ENCODE results near the gene TMEM169. TPM values are rescaled to one million over a fixed set of nuclear protein-coding genes. Genes with fewer than 3 reads are reported as not detected.

Gene TMEM169
- total RNA-seq, 1 experiment from 2014 or later: 0.46 TPM

GRCh38 chr2:216071111-216071851 lies 10.4 kb upstream of the TMEM169 start:
- Histone ChIP-seq H3K9me3 (ENCODE audit: insufficient read depth, low read depth) (0 out of 2 replicates have a peak, but pooled peaks cover 3% of the 10 kb centered on the region), H3K36me3 (ENCODE audit: low read depth) (no peaks in the 10 kb centered on the region), H3F3A (ENCODE audit: insufficient read depth, low read depth) (no peaks in the 10 kb centered on the region; the same call in 1 of the 2 replicates), H3K79me2 (ENCODE audit: low read depth) (no peaks in the 10 kb centered on the region), H2AFZ (no peak overlapping the region), H4K20me1 (ENCODE audit: insufficient read depth) (no peaks in the 10 kb centered on the region), H3K4me1 (replicated peaks; ENCODE audit: insufficient read depth) (no peaks in the 10 kb centered on the region), H3K27me3 (ENCODE audit: insufficient read depth, low read depth) (no peaks in the 10 kb centered on the region), H3K9me2 (ENCODE audit: insufficient read depth) (no peaks in the 10 kb centered on the region), H3K4me3 (no peak overlapping the region), H3K27ac (no peak overlapping the region), H3K4me2 (no peak overlapping the region)
- ChIA-PET POLR2A (ENCODE audit: unreplicated experiment) (interaction anchor here (0.5 kb wide), 1 partner anchor 1299 kb away, joined by 8 read pairs; no protein-coding TSS in a partner anchor), CTCF (no interaction called here)
- intact Hi-C loops (cut with micrococcal nuclease; ENCODE audit: unreplicated experiment): no loop called here
- no peak for TF ChIP-seq EZH2 (IDR thresholded peaks at IDR 0.05; ENCODE audit: low read depth)
- TF ChIP-seq CTCF (conservative IDR thresholded peaks at IDR 0.05): no peak
- no peak for DNase-seq
- BruUV-seq (replicated peaks): no TSS peak

- Histone ChIP-seq H4K20me1 (ENCODE audit: insufficient read depth) (no peaks in the 10 kb centered on the region), H3K4me2 (no peak overlapping the region), H3K9me2 (ENCODE audit: insufficient read depth) (no peaks in the 10 kb centered on the region), H3K4me3 (no peak overlapping the region), H3K4me1 (replicated peaks; ENCODE audit: insufficient read depth) (no peaks in the 10 kb centered on the region), H3K9me3 (ENCODE audit: insufficient read depth, low read depth) (0 out of 2 replicates have a peak, but pooled peaks cover 3% of the 10 kb centered on the region), H3F3A (ENCODE audit: insufficient read depth, low read depth) (no peaks in the 10 kb centered on the region; the same call in 1 of the 2 replicates), H3K79me2 (ENCODE audit: low read depth) (no peaks in the 10 kb centered on the region), H2AFZ (no peak overlapping the region), H3K27ac (no peak overlapping the region), H3K27me3 (ENCODE audit: insufficient read depth, low read depth) (no peaks in the 10 kb centered on the region), H3K36me3 (ENCODE audit: low read depth) (no peaks in the 10 kb centered on the region)
- BruUV-seq (replicated peaks): no TSS peak
- ChIA-PET CTCF (no interaction called here), POLR2A (ENCODE audit: unreplicated experiment) (no interaction called here)
- TF ChIP-seq EZH2 (IDR thresholded peaks at IDR 0.05; ENCODE audit: low read depth) (no peak), CTCF (conservative IDR thresholded peaks at IDR 0.05) (no peak)
- DNase-seq: no peak
- intact Hi-C loops (cut with micrococcal nuclease; ENCODE audit: unreplicated experiment): no loop called here
These were observed 9.2 kb upstream of the TMEM169 start for GRCh38 chr2:216072473-216072872.

GRCh38 chr2:216073773-216074172 lies 7.9 kb upstream of the TMEM169 start:
- no peaks in the 10 kb centered on the region; the same call in 1 of the 2 replicates for H3F3A ChIP-seq (ENCODE audit: insufficient read depth, low read depth)
- H3K79me2 ChIP-seq (ENCODE audit: low read depth): no peaks in the 10 kb centered on the region
- peaks cover 3% of the 10 kb centered on the region for H3K4me1 ChIP-seq (replicated peaks; ENCODE audit: insufficient read depth)
- TF ChIP-seq CTCF (conservative IDR thresholded peaks at IDR 0.05): no peak
- no peak for TF ChIP-seq EZH2 (IDR thresholded peaks at IDR 0.05; ENCODE audit: low read depth)
- intact Hi-C loops (cut with micrococcal nuclease; ENCODE audit: unreplicated experiment): no loop called here
- no TSS peak for BruUV-seq (replicated peaks)
- H3K27ac ChIP-seq: no peak overlapping the region
- H3K4me3 ChIP-seq: no peak overlapping the region
- no peak overlapping the region for H3K4me2 ChIP-seq
- H3K27me3 ChIP-seq (ENCODE audit: insufficient read depth, low read depth): no peaks in the 10 kb centered on the region
- no peaks in the 10 kb centered on the region for H3K9me2 ChIP-seq (ENCODE audit: insufficient read depth)
- ChIA-PET CTCF (interaction anchor here (0.7 kb wide), 1 partner anchor 71 kb away, joined by 3 read pairs; no protein-coding TSS in a partner anchor), POLR2A (ENCODE audit: unreplicated experiment) (no interaction called here)
- no peaks in the 10 kb centered on the region for H3K36me3 ChIP-seq (ENCODE audit: low read depth)
- H2AFZ ChIP-seq: no peak overlapping the region
- 0 out of 2 replicates have a peak, but pooled peaks cover 3% of the 10 kb centered on the region for H3K9me3 ChIP-seq (ENCODE audit: insufficient read depth, low read depth)
- no peaks in the 10 kb centered on the region for H4K20me1 ChIP-seq (ENCODE audit: insufficient read depth)
- DNase-seq: no peak

Data from PC-9 (cell line).